A673 (cell line): ENCODE results near the gene CDCA4.

Source experiments
- CTCF ChIP-seq: fragments of 300-800, 200-600 bp; sonication (generic); conservative IDR thresholded peaks from 2 replicates; pipeline ENCODE4 v1.5.1; 2017; ENCODE audit warnings: low read depth, mild to moderate bottlenecking, antibody characterized with exemption, low read length, moderate library complexity, mixed read lengths
- EZH2 ChIP-seq: fragments of 200-600 bp; sonication (generic); IDR thresholded peaks from 2 replicates; pipeline ENCODE4 v1.6.1; 2017; ENCODE audit warnings: borderline replicate concordance, low read depth, mild to moderate bottlenecking, mixed read lengths, antibody characterized with exemption, low read length; ENCODE audit not compliant: poor library complexity, severe bottlenecking

GRCh38 chr14:105060751-105061427, 40.0 kb upstream of the CDCA4 start:
- TF ChIP-seq CTCF (no peak), EZH2 (no peak)
